Mammary epithelial cell (primary cell): Measurements from ENCODE around the gene MTAP.

Experiments used
- CTCF ChIP-seq, 2 donors: IDR thresholded peaks in 1 of 2; conservative IDR thresholded peaks in 1 of 2; 2 replicates each; pipeline ENCODE4 v1.5.1; 2011 to 2012; ENCODE audit warnings: inconsistent platforms in 2 of 2, low read length in 2 of 2, mild to moderate bottlenecking in 2 of 2, control low read depth in 1 of 2, low read depth in 1 of 2; ENCODE audit not compliant: insufficient read depth in 1 of 2; ENCODE audit errors: extremely low read depth in 1 of 2
- EZH2 ChIP-seq: IDR thresholded peaks from 2 replicates; pipeline ENCODE4 v1.6.1; 2012; ENCODE audit warnings: low read length, inconsistent platforms, borderline replicate concordance

GRCh38 chr9:21941337-21941995, 139.0 kb downstream of the MTAP start:
- TF ChIP-seq EZH2 = no peak
- no peak for TF ChIP-seq CTCF (conservative IDR thresholded peaks at IDR 0.05 in 1 of 2, IDR thresholded peaks at IDR 0.05 in 1 of 2; ENCODE audit: extremely low read depth in 1 of 2, insufficient read depth in 1 of 2, low read depth in 1 of 2, low read length in 2 of 2)
